Esophagus muscularis mucosa (tissue), 4 donors: ENCODE measurements around the gene BCL11A. TPM values are rescaled to one million over a fixed set of nuclear protein-coding genes. Genes with fewer than 3 reads are reported as not detected.
A peak's percentile ranks its signal among the peaks of the same experiment; 100 is the strongest.

ENCODE experiments used
- DNase-seq: peaks from one replicate; pipeline ENCODE4 v3.0.0-alpha.2; 2017; ENCODE audit errors: extremely low spot score
- H3K27ac ChIP-seq, 4 donors: fragments of 200-600 bp; sonication (generic); replicated peaks in 1 of 4; 1 replicate in 3 of 4; 2 replicates in 1 of 4; pipeline ENCODE4 v1.5.1; 2016 to 2019; ENCODE audit warnings: mild to moderate bottlenecking in 1 of 4
- H3K27me3 ChIP-seq, 4 donors: fragments of 200-600 bp; sonication (generic); one replicate each; pipeline versions ENCODE4 v1.5.1 to v1.6.0; 2016 to 2019
- H3K36me3 ChIP-seq, 4 donors: fragments of 200-600 bp; sonication (generic); one replicate each; pipeline ENCODE4 v1.5.1; 2016 to 2019
- H3K4me1 ChIP-seq, 4 donors: fragments of 200-600 bp; sonication (generic); one replicate each; pipeline ENCODE4 v1.5.1; 2016 to 2019
- H3K4me3 ChIP-seq, 4 donors: fragments of 200-600 bp; sonication (generic); 1 replicate in 2 of 4; 2 replicates in 2 of 4; pipeline ENCODE4 v1.5.1; 2016 to 2019; ENCODE audit warnings: mild to moderate bottlenecking in 4 of 4, moderate library complexity in 1 of 4
- H3K9me3 ChIP-seq, 4 donors: fragments of 200-600 bp; sonication (generic); 1 replicate in 3 of 4; 2 replicates in 1 of 4; pipeline ENCODE4 v1.5.1; 2016 to 2019
- EP300 ChIP-seq: sonication (generic); formaldehyde crosslinking; IDR thresholded peaks from one replicate; pipeline ENCODE4 v1.6.1; 2017; ENCODE audit warnings: antibody characterized with exemption
- POLR2A ChIP-seq: fragments of 450-650 bp; IDR thresholded peaks from one replicate; pipeline ENCODE4 v1.6.1; 2017; ENCODE audit warnings: antibody characterized with exemption, moderate library complexity, mild to moderate bottlenecking, low read depth
- POLR2AphosphoS5 ChIP-seq, 2 donors: sonication (generic); formaldehyde crosslinking; IDR thresholded peaks; one replicate each; pipeline ENCODE4 v1.6.1; 2017; ENCODE audit warnings: antibody characterized with exemption in 2 of 2
- WGBS: methylation state at CpG from one replicate; pipeline ENCODE4 v1.1.5; 2018; 5-methylcytosine and 5-hydroxymethylcytosine counted together
- intact Hi-C: fragments of 100-400 bp; cut with DNase I; formaldehyde crosslinking; loops from one replicate; pipeline ENCODE4 v1.15.1; 2023
- total RNA-seq, 4 donors: library from RNA; depleted of rRNA; stranded (reverse); fragments of >200 nt; gene quantifications; one replicate each; pipeline versions ENCODE4 v1.1.0 to v1.2.1, GENCODE V29; 2016
- TF ChIP-seq, protein P1 (sequence below), 3 experiments: fragments of 200-600 bp in 2 of 3; fragments of 450-650 bp in 1 of 3; sonication (generic) in 2 of 3; IDR thresholded peaks; one replicate each; pipeline ENCODE4 v1.5.1; 2017 to 2019; ENCODE audit warnings: antibody characterized with exemption in 3 of 3, mild to moderate bottlenecking in 2 of 3, moderate library complexity in 1 of 3

Gene BCL11A
- total RNA-seq, 4 donors from 2014 or later = 3.5 to 11.3 (median 4.7) TPM

DNA sequence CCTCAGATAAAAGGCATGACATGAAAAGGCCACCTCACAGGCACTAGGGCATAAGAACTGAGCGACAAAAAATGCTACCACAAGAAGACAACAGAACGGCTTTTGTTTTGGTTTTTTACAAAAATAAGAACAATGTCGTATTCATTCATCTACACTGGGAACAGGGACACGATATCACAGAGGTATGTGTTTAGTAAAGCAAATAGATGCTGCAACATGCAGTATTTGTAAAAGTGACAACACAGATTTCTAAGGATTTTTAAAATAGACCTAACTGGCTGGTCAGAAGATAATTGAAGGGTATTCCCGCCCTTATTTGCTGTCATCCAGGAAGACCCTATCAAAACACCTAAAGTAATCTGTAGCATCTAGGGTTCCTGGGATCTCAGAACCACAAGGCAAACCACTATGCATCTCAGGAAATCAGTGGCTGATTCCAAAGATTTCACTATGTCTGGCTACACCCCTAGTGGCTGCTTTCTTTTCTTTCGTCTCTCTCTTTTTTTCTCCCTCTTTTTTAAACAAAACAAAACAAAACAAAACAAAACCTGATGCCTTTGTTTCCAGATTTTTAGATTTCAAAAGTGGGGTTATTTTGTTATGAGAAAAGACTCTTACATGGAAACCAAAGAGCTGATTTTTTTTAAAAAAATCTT is 97.2 kb downstream of the BCL11A start:
- Histone ChIP-seq H3K36me3 (peaks cover 0 to 11% (median 5%) of the 10 kb centered on the region in 4 donors), H3K4me3 (no peak overlapping the region), H3K27ac (no peak overlapping the region), H3K9me3 (no peaks in the 10 kb centered on the region), H3K27me3 (no peaks in the 10 kb centered on the region), H3K4me1 (no peaks in the 10 kb centered on the region)
- TF ChIP-seq, protein P1, sequence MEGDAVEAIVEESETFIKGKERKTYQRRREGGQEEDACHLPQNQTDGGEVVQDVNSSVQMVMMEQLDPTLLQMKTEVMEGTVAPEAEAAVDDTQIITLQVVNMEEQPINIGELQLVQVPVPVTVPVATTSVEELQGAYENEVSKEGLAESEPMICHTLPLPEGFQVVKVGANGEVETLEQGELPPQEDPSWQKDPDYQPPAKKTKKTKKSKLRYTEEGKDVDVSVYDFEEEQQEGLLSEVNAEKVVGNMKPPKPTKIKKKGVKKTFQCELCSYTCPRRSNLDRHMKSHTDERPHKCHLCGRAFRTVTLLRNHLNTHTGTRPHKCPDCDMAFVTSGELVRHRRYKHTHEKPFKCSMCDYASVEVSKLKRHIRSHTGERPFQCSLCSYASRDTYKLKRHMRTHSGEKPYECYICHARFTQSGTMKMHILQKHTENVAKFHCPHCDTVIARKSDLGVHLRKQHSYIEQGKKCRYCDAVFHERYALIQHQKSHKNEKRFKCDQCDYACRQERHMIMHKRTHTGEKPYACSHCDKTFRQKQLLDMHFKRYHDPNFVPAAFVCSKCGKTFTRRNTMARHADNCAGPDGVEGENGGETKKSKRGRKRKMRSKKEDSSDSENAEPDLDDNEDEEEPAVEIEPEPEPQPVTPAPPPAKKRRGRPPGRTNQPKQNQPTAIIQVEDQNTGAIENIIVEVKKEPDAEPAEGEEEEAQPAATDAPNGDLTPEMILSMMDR (IDR thresholded peaks at IDR 0.05) = no peak
- no peak for TF ChIP-seq POLR2AphosphoS5 (IDR thresholded peaks at IDR 0.05)
- no peak for TF ChIP-seq EP300
- TF ChIP-seq POLR2A = no peak
- WGBS = 92% methylated on average over 6 of the region's 6 CpGs
- intact Hi-C loops = no loop called here
- no peak for DNase-seq

DNA sequence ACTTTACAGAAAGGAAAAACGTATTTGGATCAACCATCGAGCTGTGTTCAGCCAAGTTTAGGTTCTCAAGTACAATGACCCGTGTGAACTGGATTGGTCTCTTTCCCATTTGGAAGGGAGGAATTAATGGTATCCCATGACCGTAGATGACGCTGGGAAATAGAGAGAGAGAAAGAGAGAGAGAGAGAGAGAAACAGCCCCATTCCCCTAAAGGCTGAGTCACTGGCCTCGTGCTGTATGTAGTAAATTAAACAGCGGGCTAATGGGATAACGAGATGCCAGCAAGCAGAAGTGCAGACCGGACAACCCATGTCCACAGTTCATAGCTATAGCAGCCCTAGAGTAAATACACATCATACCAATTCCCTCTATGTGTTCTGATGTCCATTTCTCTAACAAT is 99.6 kb downstream of the BCL11A start:
- DNase-seq = no peak
- Histone ChIP-seq H3K27me3 (no peaks in the 10 kb centered on the region), H3K9me3 (no peaks in the 10 kb centered on the region), H3K36me3 (no peaks in the 10 kb centered on the region), H3K4me1 (no peaks in the 10 kb centered on the region), H3K27ac (no peak overlapping the region), H3K4me3 (no peak overlapping the region)
- intact Hi-C loops = no loop called here
- WGBS = 94% methylated on average over 9 of the region's 9 CpGs
- no peak for TF ChIP-seq POLR2AphosphoS5 (IDR thresholded peaks at IDR 0.05)
- TF ChIP-seq POLR2A = no peak
- no peak for TF ChIP-seq EP300
- TF ChIP-seq, protein P1 (IDR thresholded peaks at IDR 0.05) = no peak

DNA sequence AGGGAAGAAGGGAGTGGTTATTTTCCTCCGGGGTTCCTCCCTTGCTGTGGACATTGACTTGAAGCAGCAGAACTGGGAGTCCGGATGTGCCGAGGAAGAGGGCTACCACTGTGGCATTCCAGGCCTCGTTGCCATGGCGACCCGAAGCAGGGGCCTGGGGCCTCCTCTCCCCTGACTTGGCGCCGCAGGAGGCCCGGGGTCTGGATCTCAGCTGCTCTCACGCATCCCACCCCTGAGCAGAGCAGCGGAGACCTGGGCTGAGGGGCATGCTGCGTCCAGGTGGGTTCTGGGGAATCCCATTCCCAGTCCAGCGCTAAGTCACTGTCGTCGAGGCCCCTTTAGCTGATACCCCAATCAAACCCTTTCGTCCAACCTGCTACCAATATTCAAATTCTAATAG is 100.2 kb downstream of the BCL11A start:
- Histone ChIP-seq H3K27me3 (no peaks in the 10 kb centered on the region), H3K4me1 (no peaks in the 10 kb centered on the region), H3K9me3 (no peaks in the 10 kb centered on the region), H3K27ac (no peak overlapping the region), H3K4me3 (no peak overlapping the region), H3K36me3 (no peaks in the 10 kb centered on the region)
- 69% methylated on average over 8 of the region's 16 CpGs for WGBS
- intact Hi-C loops = no loop called here
- DNase-seq = no peak
- no peak for TF ChIP-seq POLR2AphosphoS5 (IDR thresholded peaks at IDR 0.05)
- TF ChIP-seq, protein P1 (IDR thresholded peaks at IDR 0.05) = no peak
- TF ChIP-seq EP300 = no peak
- TF ChIP-seq POLR2A = no peak

DNA sequence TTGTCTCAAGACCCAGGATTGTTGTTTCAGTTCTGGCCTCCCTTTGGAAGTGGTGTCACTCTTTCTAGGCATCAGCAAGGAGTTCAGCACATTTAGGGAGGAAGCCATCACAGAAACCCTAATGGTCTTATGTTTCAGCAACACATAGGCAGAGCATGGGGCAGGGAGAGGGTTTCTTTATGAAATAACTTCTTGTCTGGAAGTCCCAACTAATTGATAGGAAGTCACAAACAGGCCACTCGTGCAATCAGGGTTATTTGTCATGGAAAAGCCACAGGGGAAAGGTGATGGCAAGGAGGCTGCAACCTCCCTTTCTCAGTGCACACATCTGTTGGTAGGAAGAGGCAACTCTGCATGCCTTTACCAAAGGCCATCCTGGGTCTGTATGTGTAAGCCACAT is 103.0 kb downstream of the BCL11A start:
- no peaks in the 10 kb centered on the region for H3K36me3 ChIP-seq
- H3K27me3 ChIP-seq = no peaks in the 10 kb centered on the region
- peak; percentile 89 for DNase-seq
- H3K4me1 ChIP-seq = no peaks in the 10 kb centered on the region
- intact Hi-C loops = no loop called here
- H3K27ac ChIP-seq = no peak overlapping the region
- TF ChIP-seq POLR2A = no peak
- TF ChIP-seq POLR2AphosphoS5 (IDR thresholded peaks at IDR 0.05) = no peak
- TF ChIP-seq, protein P1 (IDR thresholded peaks at IDR 0.05) = no peak
- TF ChIP-seq EP300 = no peak
- 64% methylated on average over 1 of the region's 1 CpG for WGBS
- H3K4me3 ChIP-seq = no peak overlapping the region
- no peaks in the 10 kb centered on the region for H3K9me3 ChIP-seq

DNA sequence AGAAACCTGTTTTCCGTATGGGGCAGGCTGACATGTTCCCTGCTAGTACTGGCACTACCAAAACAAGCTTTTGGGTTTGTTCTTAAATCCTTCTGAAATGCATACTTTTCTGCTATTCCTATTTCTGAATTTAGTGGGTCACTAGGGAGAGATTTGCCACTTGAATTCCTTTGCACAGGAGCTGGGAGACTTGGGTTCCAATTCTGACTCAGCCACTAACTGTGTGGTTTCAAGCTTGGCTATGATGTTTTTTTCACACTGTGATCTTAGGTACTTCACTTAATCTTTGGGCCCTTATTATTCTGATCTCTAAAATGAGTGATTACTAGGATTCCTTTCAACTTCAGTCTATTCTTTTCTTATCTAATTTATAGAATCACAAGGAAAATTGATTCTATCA is 105.5 kb downstream of the BCL11A start:
- WGBS = 100% methylated on average over 1 of the region's 1 CpG

More for the DNA sequence above, 105.5 kb downstream of the BCL11A start:
- Histone ChIP-seq H3K4me3 (no peak overlapping the region), H3K36me3 (no peaks in the 10 kb centered on the region), H3K27me3 (no peaks in the 10 kb centered on the region), H3K9me3 (no peaks in the 10 kb centered on the region), H3K27ac (no peak overlapping the region), H3K4me1 (no peaks in the 10 kb centered on the region)
- intact Hi-C loops = no loop called here
- DNase-seq = no peak
- TF ChIP-seq, protein P1 (IDR thresholded peaks at IDR 0.05) = no peak
- no peak for TF ChIP-seq POLR2A
- TF ChIP-seq POLR2AphosphoS5 (IDR thresholded peaks at IDR 0.05) = no peak
- no peak for TF ChIP-seq EP300
